Nephron progenitor cell (in vitro differentiated cells): ENCODE measurements around the gene ZFP36L2.

Experiments
- DNase-seq: peaks from one replicate; pipeline ENCODE4 v3.0.0; 2021
- H3K27ac Mint-ChIP-seq: 2 replicates; pipeline ENCODE4 v1.8.0; 2021; ENCODE audit warnings: mild to moderate bottlenecking, moderate library complexity, mixed read lengths
- H3K27me3 Mint-ChIP-seq: 2 replicates; pipeline ENCODE4 v1.8.0; 2021; ENCODE audit warnings: mild to moderate bottlenecking, low read depth, mixed read lengths; ENCODE audit not compliant: poor library complexity
- H3K36me3 Mint-ChIP-seq: 2 replicates; pipeline ENCODE4 v1.8.0; 2021; ENCODE audit warnings: low read depth, mixed read lengths
- H3K4me1 Mint-ChIP-seq: 2 replicates; pipeline ENCODE4 v1.8.0; 2021; ENCODE audit warnings: mixed read lengths
- H3K4me3 Mint-ChIP-seq: 2 replicates; pipeline ENCODE4 v1.8.0; 2021; ENCODE audit warnings: mild to moderate bottlenecking, moderate library complexity, mixed read lengths
- H3K9me3 Mint-ChIP-seq: 2 replicates; pipeline ENCODE4 v1.8.0; 2021; ENCODE audit warnings: mild to moderate bottlenecking, moderate library complexity, mixed read lengths
- TF ChIP-seq, protein P1 (sequence below): fragments of 200-600 bp; sonication (generic); IDR thresholded peaks from 2 replicates; pipeline ENCODE4 v1.5.0; 2021; ENCODE audit warnings: antibody characterized with exemption

Gene ZFP36L2

DNA sequence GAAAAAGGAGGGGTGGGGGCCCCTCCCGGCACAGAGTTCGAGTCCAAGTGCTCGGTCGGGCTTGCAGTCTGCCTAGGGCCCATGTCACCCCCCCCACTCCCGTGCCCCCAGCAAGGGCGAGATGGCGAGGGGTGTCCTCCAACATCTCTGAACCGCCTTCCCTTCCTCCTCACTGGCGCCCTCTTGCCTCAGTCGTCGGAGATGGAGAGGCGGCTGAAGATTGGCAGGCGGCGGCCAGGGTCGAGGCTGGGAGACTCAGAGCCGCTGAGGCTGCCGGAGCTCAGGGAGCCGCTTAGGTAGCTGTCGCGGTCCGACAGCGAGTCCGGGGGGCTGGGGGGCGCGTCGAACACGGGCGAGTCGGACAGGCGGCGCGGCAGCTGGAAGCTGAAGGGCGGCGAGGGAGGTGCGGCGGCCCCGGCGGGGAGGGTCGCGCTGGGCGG, 2.3 kb downstream of the ZFP36L2 start:
- TF ChIP-seq, protein P1, sequence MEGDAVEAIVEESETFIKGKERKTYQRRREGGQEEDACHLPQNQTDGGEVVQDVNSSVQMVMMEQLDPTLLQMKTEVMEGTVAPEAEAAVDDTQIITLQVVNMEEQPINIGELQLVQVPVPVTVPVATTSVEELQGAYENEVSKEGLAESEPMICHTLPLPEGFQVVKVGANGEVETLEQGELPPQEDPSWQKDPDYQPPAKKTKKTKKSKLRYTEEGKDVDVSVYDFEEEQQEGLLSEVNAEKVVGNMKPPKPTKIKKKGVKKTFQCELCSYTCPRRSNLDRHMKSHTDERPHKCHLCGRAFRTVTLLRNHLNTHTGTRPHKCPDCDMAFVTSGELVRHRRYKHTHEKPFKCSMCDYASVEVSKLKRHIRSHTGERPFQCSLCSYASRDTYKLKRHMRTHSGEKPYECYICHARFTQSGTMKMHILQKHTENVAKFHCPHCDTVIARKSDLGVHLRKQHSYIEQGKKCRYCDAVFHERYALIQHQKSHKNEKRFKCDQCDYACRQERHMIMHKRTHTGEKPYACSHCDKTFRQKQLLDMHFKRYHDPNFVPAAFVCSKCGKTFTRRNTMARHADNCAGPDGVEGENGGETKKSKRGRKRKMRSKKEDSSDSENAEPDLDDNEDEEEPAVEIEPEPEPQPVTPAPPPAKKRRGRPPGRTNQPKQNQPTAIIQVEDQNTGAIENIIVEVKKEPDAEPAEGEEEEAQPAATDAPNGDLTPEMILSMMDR = peak; percentile 28
- Mint-ChIP-seq H3K9me3 (no peaks in the 10 kb centered on the region), H3K4me1 (peaks cover 61% of the 10 kb centered on the region)

DNA sequence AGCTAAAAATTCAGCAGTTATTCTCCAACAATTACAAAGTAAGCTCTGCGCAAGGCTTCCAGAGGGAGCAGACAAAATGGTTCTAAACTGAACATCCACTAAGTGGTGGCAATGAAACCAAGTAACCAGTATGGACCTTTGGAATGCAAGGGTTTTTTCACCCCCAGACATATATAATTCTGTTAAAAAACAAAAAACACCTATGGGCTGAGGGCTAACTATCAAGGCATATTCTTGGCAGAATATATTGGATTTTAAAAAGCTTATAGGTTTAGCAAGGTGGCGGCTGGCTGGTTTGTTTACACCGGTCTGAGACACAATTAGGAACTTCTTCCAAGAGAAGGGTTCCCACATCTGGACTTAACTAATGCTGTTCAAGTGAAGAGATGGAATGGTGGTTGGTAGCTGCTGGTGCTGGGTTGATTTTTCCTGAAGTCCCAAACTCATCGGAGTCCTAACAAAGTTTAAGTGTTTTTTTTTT, 2.8 kb downstream of the ZFP36L2 start:
- H3K9me3 Mint-ChIP-seq = no peaks in the 10 kb centered on the region
- H3K36me3 Mint-ChIP-seq = peaks cover 9% of the 10 kb centered on the region
- DNase-seq = no peak
- H3K27me3 Mint-ChIP-seq = no peaks in the 10 kb centered on the region
- H3K4me3 Mint-ChIP-seq = peak overlapping the region; percentile 93
- TF ChIP-seq, protein P1 = no peak
- peak overlapping the region; percentile 81 for H3K27ac Mint-ChIP-seq
- H3K4me1 Mint-ChIP-seq = peaks cover 64% of the 10 kb centered on the region

More for the DNA sequence above, 2.3 kb downstream of the ZFP36L2 start:
- H3K4me3 Mint-ChIP-seq = peak overlapping the region; percentile 93
- peak overlapping the region; percentile 98 for H3K27ac Mint-ChIP-seq
- peaks cover 9% of the 10 kb centered on the region for H3K36me3 Mint-ChIP-seq
- peak; percentile 78 for DNase-seq
- H3K27me3 Mint-ChIP-seq = no peaks in the 10 kb centered on the region

DNA sequence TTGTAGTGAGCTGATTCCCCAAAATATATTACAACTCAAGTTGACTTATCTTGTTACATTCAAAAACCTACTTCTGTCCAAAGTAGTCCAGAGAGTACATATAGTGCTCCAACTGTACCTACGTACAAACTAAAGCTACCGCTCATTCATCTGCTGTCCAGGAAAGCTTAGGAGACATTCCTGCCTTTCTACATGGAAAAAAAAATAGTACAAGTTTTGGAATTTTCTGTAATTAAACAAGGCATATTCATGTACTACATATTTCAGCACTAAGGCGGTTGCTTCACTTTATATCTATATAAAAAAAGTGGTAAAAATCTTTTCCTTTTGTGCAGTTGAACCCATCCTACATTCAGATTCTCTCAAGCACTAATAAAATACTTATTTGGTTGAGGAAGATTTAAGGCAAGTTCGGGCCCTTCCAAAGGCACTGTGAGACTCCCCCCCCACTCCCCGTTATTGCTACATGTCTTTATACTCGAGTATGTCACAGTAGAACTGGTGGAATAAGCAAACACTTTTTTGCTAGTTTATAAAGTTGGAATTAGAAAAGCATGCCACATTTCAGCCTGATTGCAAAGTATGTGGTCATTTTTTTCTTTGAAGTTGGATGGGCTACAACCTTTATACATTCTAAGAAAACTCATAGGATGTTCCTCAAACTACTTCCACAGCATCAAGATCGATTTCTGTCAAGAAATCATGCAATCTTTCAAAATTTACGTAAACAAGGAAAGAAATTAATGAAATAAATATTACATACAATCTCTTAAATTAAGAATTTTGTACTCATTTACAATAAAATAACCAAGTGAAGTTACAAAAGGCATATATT, 3.7 kb downstream of the ZFP36L2 start:
- H3K27me3 Mint-ChIP-seq = no peaks in the 10 kb centered on the region
- peaks cover 68% of the 10 kb centered on the region for H3K4me1 Mint-ChIP-seq
- H3K36me3 Mint-ChIP-seq = peaks cover 9% of the 10 kb centered on the region
- no peak for DNase-seq
- H3K4me3 Mint-ChIP-seq = peak overlapping the region; percentile 85
- no peaks in the 10 kb centered on the region for H3K9me3 Mint-ChIP-seq
- TF ChIP-seq, protein P1 = no peak
- peak overlapping the region; percentile 99 for H3K27ac Mint-ChIP-seq

DNA sequence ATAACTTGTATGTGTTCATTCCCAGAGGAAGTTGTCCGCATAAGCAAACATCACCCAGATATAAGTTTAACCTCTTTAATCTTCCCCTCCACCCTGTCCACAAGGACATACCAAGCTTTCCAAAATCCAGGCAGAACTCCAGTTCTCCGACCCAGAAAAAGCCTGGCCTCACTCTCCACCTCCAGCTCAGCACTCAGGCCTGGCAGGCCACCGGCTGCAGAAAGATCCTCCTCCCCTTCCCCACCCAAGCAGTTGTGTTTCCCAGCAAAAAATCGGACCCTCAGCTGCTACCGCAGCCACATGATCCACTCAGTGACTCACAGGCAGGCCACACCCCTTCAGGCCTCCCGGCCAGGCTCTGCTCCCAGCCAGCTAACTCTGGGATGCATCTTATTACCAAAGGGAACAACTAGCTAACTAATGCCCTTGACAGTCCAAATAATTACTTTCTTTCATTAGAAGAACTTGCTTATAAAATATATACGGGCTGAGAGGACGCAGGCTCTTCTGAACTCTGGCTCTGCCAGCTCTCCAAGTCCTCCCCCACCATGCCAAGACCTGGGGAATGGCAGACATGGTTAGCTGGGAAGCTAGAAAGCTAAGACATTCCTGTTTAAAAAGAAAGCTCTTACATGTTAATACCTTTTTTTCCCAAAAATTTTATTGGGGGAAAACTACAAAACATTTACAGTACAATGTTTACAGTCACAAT, 4.5 kb downstream of the ZFP36L2 start:
- Mint-ChIP-seq H3K9me3 (no peaks in the 10 kb centered on the region), H3K36me3 (peaks cover 9% of the 10 kb centered on the region), H3K4me3 (peak overlapping the region; percentile 85), H3K4me1 (peaks cover 70% of the 10 kb centered on the region), H3K27ac (peak overlapping the region; percentile 99), H3K27me3 (no peaks in the 10 kb centered on the region)
- TF ChIP-seq, protein P1 = no peak
- DNase-seq = peak; percentile 81

DNA sequence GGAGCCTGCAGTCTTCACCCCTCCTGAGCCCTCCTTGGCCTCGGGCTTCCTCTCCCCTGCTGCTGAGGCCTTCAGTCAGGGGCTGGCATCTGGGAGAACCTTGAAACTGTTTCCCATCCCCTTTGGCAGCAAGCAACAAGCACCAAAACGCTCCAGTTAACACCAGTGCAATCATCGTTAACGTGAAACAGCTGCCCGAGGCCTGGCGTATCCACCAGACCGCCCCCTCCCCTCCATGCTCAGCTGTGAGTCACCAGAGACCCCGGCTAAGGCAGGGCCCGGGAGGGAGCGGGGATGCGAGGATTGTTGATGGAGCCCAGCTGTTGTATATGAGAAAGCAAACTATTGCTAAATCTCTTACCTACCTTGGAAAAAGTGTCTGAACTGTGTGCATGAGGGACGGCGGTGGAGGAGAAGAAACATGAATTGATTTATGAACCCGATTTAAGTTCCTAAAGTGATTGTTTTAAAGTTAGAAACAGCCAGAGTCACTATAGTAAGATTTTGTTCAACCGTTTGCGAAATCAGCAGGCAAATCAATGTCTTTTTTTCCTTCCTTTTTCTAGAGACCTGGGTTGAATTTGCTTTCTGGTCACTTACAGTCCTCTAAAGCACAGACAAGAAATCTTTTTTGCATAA, 5.2 kb downstream of the ZFP36L2 start:
- Mint-ChIP-seq H3K4me1 (peaks cover 70% of the 10 kb centered on the region), H3K27ac (peak overlapping the region; percentile 99), H3K4me3 (peak overlapping the region; percentile 85), H3K36me3 (peaks cover 9% of the 10 kb centered on the region), H3K27me3 (no peaks in the 10 kb centered on the region), H3K9me3 (no peaks in the 10 kb centered on the region)
- peak; percentile 75 for DNase-seq
- TF ChIP-seq, protein P1 = no peak
